Sigmoid colon (tissue), 7 donors: ENCODE measurements around the gene KRTAP4-2. TPM values are rescaled to one million over a fixed set of nuclear protein-coding genes. Genes with fewer than 3 reads are reported as not detected.
"Not testable (repeated sequence)": the region's sequence is repeated elsewhere in the genome, so short reads cannot be mapped to it uniquely, and the experiment has no call there.

Experiments
- DNase-seq: peaks from one replicate; pipeline ENCODE4 v3.0.0-alpha.2; 2019
- H3K27ac ChIP-seq, 4 donors: fragments of 200-600 bp; sonication (generic); one replicate each; pipeline ENCODE4 v1.5.1; 2016 to 2019; ENCODE audit warnings: mild to moderate bottlenecking in 1 of 4
- H3K27me3 ChIP-seq, 3 donors: fragments of 200-600 bp; sonication (generic); one replicate each; pipeline ENCODE4 v1.5.1; 2019; ENCODE audit warnings: mild to moderate bottlenecking in 1 of 3
- H3K36me3 ChIP-seq, 4 donors: fragments of 200-600 bp; sonication (generic); one replicate each; pipeline ENCODE4 v1.5.1; 2016 to 2019
- H3K4me1 ChIP-seq, 4 donors: fragments of 200-600 bp; sonication (generic); one replicate each; pipeline ENCODE4 v1.5.1; 2017 to 2019
- H3K4me3 ChIP-seq, 4 donors: fragments of 200-600 bp; sonication (generic); one replicate each; pipeline ENCODE4 v1.5.1; 2017 to 2019; ENCODE audit warnings: mild to moderate bottlenecking in 2 of 4, moderate library complexity in 1 of 4
- H3K9me3 ChIP-seq, 4 donors: fragments of 200-600 bp in 3 of 4; sonication (generic) in 3 of 4; one replicate each; pipeline versions ENCODE4 v1.5.1 to v1.6.1; 2013 to 2019
- EP300 ChIP-seq, 4 donors: sonication (generic); formaldehyde crosslinking; IDR thresholded peaks; one replicate each; pipeline ENCODE4 v1.6.1; 2017; ENCODE audit warnings: antibody characterized with exemption in 4 of 4
- POLR2A ChIP-seq, 2 donors: fragments of 450-650 bp; IDR thresholded peaks; one replicate each; pipeline ENCODE4 v1.6.1; 2016; ENCODE audit warnings: antibody characterized with exemption in 2 of 2, mild to moderate bottlenecking in 2 of 2, moderate library complexity in 2 of 2
- POLR2AphosphoS5 ChIP-seq, 4 donors: sonication (generic); formaldehyde crosslinking; IDR thresholded peaks; one replicate each; pipeline ENCODE4 v1.6.1; 2017; ENCODE audit warnings: antibody characterized with exemption in 4 of 4
- WGBS, 2 donors: extraction: QIAGEN DNeasy Blood & Tissue Kit; methylation state at CpG; one replicate each; pipeline ENCODE4 v1.1.7; 2013; 5-methylcytosine and 5-hydroxymethylcytosine counted together
- intact Hi-C: fragments of 100-400 bp; cut with DNase I; formaldehyde crosslinking; loops from one replicate; pipeline ENCODE4 v1.15.1; 2023
- polyA plus RNA-seq, 3 donors: library from polyadenylated mRNA; stranded (reverse); fragments of 200-250 nt; gene quantifications; one replicate each; pipeline ENCODE4 v1.2.3, GENCODE V29; 2013
- total RNA-seq, 4 donors: library from RNA; depleted of rRNA; stranded (reverse); fragments of >200 nt; gene quantifications; one replicate each; pipeline ENCODE4 v1.1.0, GENCODE V29; 2016
- TF ChIP-seq, protein P1 (sequence below), 4 experiments: fragments of 450-650 bp in 3 of 4; fragments of 200-600 bp in 1 of 4; IDR thresholded peaks; one replicate each; pipeline ENCODE4 v1.5.1; 2016 to 2019; ENCODE audit warnings: antibody characterized with exemption in 4 of 4, mild to moderate bottlenecking in 3 of 4, moderate library complexity in 2 of 4
- donor health status: healthy with polysubstance abuse.
- donor health status: Bipolar disorder and iron deficiency.
- donor health status: healthy.

The KRTAP4-2 gene
- total and polyA plus RNA-seq, 7 donors, result not detected

DNA sequence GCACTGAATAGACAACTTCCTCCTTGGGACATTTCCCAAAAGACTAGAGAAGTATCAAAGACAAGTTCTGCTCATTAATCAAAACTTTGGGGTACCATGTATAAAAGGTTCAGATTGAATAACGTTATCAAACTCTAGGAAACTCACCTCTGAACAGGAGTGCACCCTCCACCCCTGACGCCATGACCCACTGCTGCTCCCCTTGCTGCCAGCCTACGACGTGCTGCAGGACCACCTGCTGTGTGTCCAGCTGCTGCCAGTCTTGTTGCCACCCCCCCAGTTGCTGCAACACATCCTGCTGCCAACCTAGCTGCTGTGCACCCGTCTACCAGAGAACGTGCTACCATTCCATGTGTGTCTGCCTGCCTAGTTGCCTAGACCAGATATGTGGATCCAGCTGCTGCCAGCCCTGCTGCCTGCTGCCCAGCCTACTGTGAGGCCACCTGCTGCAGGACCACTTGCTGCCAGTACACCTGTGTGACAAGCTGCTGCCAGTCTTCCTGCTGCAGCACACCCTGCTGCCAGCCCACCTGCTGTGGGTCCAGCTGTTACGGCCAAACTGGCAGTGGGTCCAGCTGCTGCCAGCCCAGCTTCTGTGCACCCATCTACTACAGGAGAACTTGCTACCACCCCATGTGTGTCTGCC, 34.6 kb upstream of the KRTAP4-2 start:
- TF ChIP-seq, protein P1, sequence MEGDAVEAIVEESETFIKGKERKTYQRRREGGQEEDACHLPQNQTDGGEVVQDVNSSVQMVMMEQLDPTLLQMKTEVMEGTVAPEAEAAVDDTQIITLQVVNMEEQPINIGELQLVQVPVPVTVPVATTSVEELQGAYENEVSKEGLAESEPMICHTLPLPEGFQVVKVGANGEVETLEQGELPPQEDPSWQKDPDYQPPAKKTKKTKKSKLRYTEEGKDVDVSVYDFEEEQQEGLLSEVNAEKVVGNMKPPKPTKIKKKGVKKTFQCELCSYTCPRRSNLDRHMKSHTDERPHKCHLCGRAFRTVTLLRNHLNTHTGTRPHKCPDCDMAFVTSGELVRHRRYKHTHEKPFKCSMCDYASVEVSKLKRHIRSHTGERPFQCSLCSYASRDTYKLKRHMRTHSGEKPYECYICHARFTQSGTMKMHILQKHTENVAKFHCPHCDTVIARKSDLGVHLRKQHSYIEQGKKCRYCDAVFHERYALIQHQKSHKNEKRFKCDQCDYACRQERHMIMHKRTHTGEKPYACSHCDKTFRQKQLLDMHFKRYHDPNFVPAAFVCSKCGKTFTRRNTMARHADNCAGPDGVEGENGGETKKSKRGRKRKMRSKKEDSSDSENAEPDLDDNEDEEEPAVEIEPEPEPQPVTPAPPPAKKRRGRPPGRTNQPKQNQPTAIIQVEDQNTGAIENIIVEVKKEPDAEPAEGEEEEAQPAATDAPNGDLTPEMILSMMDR (IDR thresholded peaks at IDR 0.05), result no peak
- no peak for TF ChIP-seq POLR2A (IDR thresholded peaks at IDR 0.05)
- no peak for TF ChIP-seq EP300 (IDR thresholded peaks at IDR 0.05)
- no peak for TF ChIP-seq POLR2AphosphoS5 (IDR thresholded peaks at IDR 0.05)
- intact Hi-C loops, result no loop called here
- H3K9me3 ChIP-seq, result no peaks in the 10 kb centered on the region
- H3K4me3 ChIP-seq, result no peak overlapping the region
- 51 to 77% methylated on average over 7 of the region's 7 CpGs for WGBS, 2 donors
- H3K4me1 ChIP-seq, result no peaks in the 10 kb centered on the region
- H3K36me3 ChIP-seq, result no peaks in the 10 kb centered on the region
- no peak overlapping the region for H3K27ac ChIP-seq
- DNase-seq, result no peak
- H3K27me3 ChIP-seq, result peaks cover 0 to 4% (median 4%) of the 10 kb centered on the region in 3 donors

DNA sequence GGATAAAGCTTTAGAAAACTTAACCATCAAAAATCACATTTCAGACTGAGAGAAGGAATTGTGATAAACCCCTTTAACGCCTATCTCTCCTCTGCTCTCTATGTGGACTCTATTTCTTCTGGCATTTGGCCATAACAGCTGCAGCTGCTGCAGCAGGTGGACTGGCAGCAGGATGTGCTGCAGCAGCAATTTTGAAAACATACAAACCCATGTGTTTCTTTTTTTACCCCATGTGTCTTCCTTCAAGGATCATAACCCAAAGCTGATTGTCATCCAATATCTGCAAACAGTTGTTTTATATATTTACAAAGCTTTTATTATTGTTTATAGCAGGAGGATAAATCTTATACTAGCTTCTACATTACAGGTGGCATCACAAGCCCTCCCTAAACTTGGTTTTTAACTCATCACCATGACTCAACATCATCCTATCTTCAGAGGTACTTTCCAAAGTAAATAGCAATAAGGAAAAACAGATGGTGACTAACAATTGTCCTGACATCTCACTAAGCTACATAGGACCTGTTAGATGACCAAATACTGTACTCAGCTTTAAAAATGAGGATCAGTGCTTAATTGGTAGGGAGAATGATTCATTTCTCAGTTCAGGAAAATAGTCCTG, 33.9 kb upstream of the KRTAP4-2 start:
- Histone ChIP-seq H3K36me3 (no peaks in the 10 kb centered on the region), H3K4me3 (no peak overlapping the region), H3K4me1 (no peaks in the 10 kb centered on the region), H3K27ac (no peak overlapping the region), H3K27me3 (peaks cover 0 to 4% (median 4%) of the 10 kb centered on the region in 3 donors), H3K9me3 (no peaks in the 10 kb centered on the region)
- TF ChIP-seq POLR2AphosphoS5 (IDR thresholded peaks at IDR 0.05), result no peak
- no peak for TF ChIP-seq POLR2A (IDR thresholded peaks at IDR 0.05)
- TF ChIP-seq EP300 (IDR thresholded peaks at IDR 0.05), result no peak
- TF ChIP-seq, protein P1 (IDR thresholded peaks at IDR 0.05), result no peak
- WGBS, 2 donors, result 11 to 39% methylated on average over 1 of the region's 1 CpG
- intact Hi-C loops, result no loop called here
- no peak for DNase-seq

DNA sequence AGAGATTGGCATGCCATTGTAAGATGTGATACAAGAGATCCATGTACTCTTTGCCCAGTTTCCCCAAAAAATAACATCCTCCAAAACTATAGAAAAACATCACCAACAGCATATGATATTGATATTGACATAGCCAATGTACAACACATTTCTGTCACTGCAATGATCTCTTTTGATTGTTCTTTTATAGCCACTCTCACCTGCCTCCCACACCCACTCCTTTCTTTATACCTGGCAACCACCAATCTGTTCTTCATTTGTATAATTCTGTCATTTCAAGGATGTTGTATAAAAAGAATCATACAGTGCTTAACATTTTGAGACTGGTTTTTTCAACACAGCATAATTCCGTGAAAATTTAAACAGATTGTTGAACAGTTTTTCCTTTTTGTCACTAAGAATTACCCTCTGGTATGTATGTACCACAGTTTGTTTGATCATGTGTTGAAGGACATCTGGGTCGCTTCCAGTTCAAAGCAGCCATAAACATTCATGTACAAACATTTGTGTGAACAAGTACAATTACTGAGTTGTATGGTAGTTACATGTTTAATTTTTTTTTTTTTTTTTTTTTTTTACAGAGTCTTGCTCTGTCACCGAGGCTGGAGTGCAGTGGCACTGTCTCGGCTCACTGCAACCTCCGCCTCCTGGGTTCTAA, 21.5 kb upstream of the KRTAP4-2 start:
- no peaks in the 10 kb centered on the region for H3K27me3 ChIP-seq
- TF ChIP-seq EP300 (IDR thresholded peaks at IDR 0.05), result no peak
- intact Hi-C loops, result no loop called here

DNA sequence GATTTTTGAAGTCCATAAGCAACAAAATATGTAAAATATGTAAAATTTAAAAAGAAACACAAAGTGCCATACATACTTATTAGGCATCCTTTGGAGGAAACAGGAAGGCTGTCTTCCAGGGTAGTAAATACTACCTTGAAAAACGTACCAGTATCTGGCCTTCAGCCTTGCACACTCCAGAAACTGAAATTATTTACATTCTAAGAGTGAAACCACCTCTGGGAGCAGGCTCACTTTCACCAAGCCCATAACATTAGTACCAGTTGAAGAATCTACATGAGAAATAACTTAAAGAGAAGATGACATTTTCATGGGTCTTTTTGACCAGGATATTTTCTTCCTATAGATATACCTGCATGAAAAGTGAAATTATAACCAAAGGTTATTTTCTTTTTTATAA, 18.0 kb upstream of the KRTAP4-2 start:
- 22 to 37% methylated on average over 1 of the region's 1 CpG for whole genome bisulfite sequencing, 2 donors

More for the DNA sequence above, 21.5 kb upstream of the KRTAP4-2 start:
- H3K27ac ChIP-seq, result no peak overlapping the region
- no peaks in the 10 kb centered on the region for H3K36me3 ChIP-seq
- DNase-seq, result no peak
- no peak overlapping the region for H3K4me3 ChIP-seq
- no peaks in the 10 kb centered on the region for H3K4me1 ChIP-seq
- no peaks in the 10 kb centered on the region for H3K9me3 ChIP-seq
- WGBS, 2 donors, result 11 to 56% methylated on average over 5 of the region's 5 CpGs

DNA sequence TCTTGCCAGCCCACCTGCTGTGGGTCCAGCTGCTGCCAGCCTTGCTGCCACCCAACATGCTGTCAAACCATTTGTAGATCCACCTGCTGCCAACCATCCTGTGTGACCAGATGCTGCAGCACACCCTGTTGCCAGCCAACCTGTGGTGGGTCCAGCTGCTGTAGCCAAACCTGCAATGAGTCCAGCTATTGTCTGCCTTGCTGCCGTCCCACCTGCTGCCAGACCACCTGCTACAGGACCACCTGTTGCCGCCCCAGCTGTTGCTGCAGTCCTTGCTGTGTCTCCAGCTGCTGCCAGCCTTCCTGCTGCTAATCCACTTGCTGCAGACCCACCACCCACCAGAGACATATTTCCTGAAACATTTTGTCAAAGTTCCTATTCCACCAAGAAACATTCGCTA, 12.3 kb upstream of the KRTAP4-2 start:
- Histone ChIP-seq H3K36me3 (no peaks in the 10 kb centered on the region), H3K27ac (no peak overlapping the region), H3K27me3 (peaks cover 0 to 3% (median 0%) of the 10 kb centered on the region in 3 donors), H3K4me1 (no peaks in the 10 kb centered on the region), H3K4me3 (no peak overlapping the region), H3K9me3 (no peaks in the 10 kb centered on the region)
- intact Hi-C loops, result no loop called here
- WGBS, 2 donors, result 92 to 95% methylated on average over 3 of the region's 3 CpGs
- no peak for DNase-seq
- TF ChIP-seq POLR2AphosphoS5 (IDR thresholded peaks at IDR 0.05), result no peak
- TF ChIP-seq POLR2A (IDR thresholded peaks at IDR 0.05), result no peak
- no peak for TF ChIP-seq EP300 (IDR thresholded peaks at IDR 0.05)
- TF ChIP-seq, protein P1 (IDR thresholded peaks at IDR 0.05), result no peak

More for the DNA sequence above, 18.0 kb upstream of the KRTAP4-2 start:
- DNase-seq, result no peak
- H3K36me3 ChIP-seq, result no peaks in the 10 kb centered on the region
- TF ChIP-seq, protein P1 (IDR thresholded peaks at IDR 0.05), result no peak
- no peak for TF ChIP-seq EP300 (IDR thresholded peaks at IDR 0.05)
- TF ChIP-seq POLR2AphosphoS5 (IDR thresholded peaks at IDR 0.05), result no peak
- TF ChIP-seq POLR2A (IDR thresholded peaks at IDR 0.05), result no peak
- H3K27ac ChIP-seq, result no peak overlapping the region
- no peak overlapping the region for H3K4me3 ChIP-seq
- intact Hi-C loops, result no loop called here
- H3K27me3 ChIP-seq, result no peaks in the 10 kb centered on the region
- no peaks in the 10 kb centered on the region for H3K9me3 ChIP-seq
- H3K4me1 ChIP-seq, result no peaks in the 10 kb centered on the region

DNA sequence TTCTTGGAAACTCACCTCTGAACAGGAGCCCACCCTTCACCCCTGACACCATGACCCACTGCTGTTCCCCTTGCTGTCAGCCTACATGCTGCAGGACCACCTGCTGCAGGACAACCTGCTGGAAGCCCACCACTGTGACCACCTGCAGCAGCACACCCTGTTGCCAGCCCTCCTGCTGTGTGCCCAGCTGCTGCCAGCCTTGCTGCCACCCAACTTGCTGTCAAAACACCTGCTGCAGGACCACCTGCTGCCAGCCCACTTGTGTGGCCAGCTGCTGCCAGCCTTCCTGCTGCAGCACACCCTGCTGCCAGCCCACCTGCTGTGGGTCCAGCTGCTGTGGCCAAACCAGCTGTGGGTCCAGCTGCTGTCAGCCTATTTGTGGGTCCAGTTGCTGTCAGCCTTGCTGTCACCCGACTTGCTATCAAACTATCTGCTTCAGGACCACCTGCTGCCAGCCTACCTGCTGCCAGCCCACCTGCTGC, 11.9 kb upstream of the KRTAP4-2 start, which contains the start of gene KRTAP9-1:
Gene KRTAP9-1, plus strand, starts transcription at position 51 of the 482 bp plus-strand sequence. Its CDS starts 0 bp downstream, at position 51.
- WGBS, 2 donors, result 77 to 87% methylated on average over 1 of the region's 1 CpG
- intact Hi-C loops, H3K9me3 ChIP-seq: not testable (repeated sequence)

More for the DNA sequence above, 11.9 kb upstream of the KRTAP4-2 start, which contains the start of gene KRTAP9-1:
- not testable (repeated sequence) for H3K4me1 ChIP-seq, DNase-seq, H3K36me3 ChIP-seq, H3K4me3 ChIP-seq, H3K27ac ChIP-seq, H3K27me3 ChIP-seq
